ENCODE results near the gene BMP8A. TPM values are rescaled to one million over a fixed set of nuclear protein-coding genes. Genes with fewer than 3 reads are reported as not detected.

BMP8A gene
- total RNA-seq, 1 donor from 2014 or later: not detected

- no peak for DNase-seq
- intact Hi-C loops (cut with micrococcal nuclease): no loop called here
- no peak for ATAC-seq
These were observed 62.8 kb downstream of the BMP8A start for GRCh38 chr1:39554277-39554676.

DNA sequence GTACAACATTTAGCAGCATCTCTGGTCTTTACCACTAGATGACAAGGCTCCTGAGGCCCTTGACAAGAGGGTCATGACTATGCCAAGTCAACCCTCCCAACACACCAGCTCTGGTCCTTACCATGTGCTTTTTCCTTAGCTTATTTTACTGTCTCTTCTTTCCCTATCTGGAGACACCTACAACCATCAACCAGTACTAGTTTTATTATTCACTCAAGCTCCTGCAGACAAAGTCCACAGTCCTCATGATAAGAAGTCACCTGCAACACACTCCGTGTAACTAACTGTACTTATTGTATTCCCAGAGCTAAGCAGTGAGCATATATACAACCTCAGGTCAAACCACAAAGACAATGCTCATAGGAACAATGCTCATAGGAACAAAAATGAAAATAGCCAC, 69.8 kb downstream of the BMP8A start:
- ATAC-seq: no peak
- intact Hi-C loops (cut with micrococcal nuclease): no loop called here
- no peak for DNase-seq

GRCh38 chr1:39562886-39563285, 71.5 kb downstream of the BMP8A start:
- ATAC-seq (no peak), DNase-seq (no peak)
- intact Hi-C loops (cut with micrococcal nuclease): no loop called here

DNA sequence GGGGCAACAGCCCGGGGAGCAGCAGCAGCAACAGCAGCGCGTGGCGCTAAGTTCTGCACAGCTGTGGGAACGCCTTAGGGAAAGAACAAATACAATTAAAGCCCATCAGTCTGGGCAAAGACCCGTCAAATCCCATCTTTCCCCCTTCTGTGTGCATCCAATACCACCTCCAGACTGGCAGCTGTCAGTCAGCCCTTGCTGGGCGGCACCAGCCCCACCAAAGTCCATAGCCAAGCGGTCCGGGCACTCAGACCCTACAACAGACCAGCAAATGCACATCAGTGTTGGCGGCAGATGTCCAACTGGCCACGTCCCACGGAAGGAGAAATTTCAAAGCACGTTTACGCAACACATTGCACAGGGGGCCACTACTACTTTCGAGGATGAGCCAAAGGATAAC, 72.2 kb downstream of the BMP8A start:
- ATAC-seq (no peak), DNase-seq (no peak)
- intact Hi-C loops (cut with micrococcal nuclease): no loop called here

GRCh38 chr1:39564340-39564739, 72.9 kb downstream of the BMP8A start:
- ATAC-seq (no peak), DNase-seq (no peak)
- intact Hi-C loops (cut with micrococcal nuclease): no loop called here

DNA sequence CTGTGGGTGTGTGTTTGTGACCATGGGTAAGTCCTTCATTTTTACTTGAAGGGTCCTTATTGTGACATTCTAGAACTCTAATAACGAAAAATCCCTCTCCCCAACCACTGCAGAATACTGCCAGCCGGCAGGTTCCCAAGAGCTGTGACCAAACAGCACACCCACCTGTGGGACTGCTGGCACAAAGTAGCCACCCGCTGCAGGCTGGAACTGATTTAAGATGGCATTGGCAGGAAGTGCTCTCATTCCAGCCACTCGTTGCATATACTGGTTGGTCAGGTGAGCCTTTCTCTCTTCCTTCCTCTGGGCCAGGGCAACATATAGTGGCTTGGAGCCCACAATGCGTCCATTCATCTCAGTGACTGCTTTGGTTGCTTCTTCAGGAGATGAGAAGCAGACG, 73.5 kb downstream of the BMP8A start:
- DNase-seq (no peak), ATAC-seq (no peak)
- intact Hi-C loops (cut with micrococcal nuclease): no loop called here

GRCh38 chr1:39566441-39567137, 75.2 kb downstream of the BMP8A start:
- intact Hi-C loops (cut with micrococcal nuclease): no loop called here
- DNase-seq (no peak), ATAC-seq (no peak)

DNA sequence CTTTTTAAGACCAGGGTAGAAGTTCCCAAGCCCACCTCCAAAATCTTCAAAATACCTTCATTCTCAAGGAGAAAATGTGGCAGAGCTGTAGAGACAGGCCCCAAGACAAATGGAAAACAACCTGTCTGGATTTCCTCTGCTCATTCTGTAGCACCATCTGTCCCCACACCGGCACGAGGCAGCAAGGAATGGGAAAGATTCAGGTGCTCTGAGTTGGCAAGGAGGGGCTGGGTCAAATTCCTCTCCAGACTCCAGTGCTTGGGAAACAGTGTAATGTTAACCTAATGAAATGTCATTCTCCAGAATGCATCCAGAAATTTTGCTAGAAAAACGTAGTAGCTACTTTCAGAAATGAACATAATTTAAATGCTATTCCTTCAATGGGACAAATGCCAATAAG, 75.9 kb downstream of the BMP8A start:
- intact Hi-C loops (cut with micrococcal nuclease): no loop called here
- ATAC-seq (no peak), DNase-seq (no peak)

- ATAC-seq: no peak
- intact Hi-C loops (cut with micrococcal nuclease): no loop called here
- no peak for DNase-seq
These were observed 76.8 kb downstream of the BMP8A start for GRCh38 chr1:39568208-39568607.

GRCh38 chr1:39569034-39569433, 77.6 kb downstream of the BMP8A start:
- ATAC-seq (peak; percentile 8), DNase-seq (no peak)
- intact Hi-C loops (cut with micrococcal nuclease): no loop called here

GRCh38 chr1:39570477-39571177, 79.2 kb downstream of the BMP8A start:
- no peak for DNase-seq
- intact Hi-C loops (cut with micrococcal nuclease): no loop called here
- ATAC-seq: no peak

DNA sequence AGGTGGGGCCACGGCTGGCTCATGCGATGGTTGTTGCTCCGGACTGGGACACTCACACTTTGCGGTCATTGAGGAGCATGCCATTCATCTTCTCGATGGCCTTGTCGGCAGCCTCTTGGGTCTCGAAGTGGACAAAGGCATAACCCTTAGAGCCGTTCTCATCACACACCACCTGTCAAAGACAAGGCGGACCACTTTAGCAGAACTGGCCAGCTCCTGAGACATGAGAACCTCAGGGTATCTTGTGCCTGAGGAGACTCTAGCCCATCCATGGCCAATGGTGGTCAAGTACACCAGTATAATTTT, 79.7 kb downstream of the BMP8A start:
- DNase-seq (no peak), ATAC-seq (no peak)
- intact Hi-C loops (cut with micrococcal nuclease): no loop called here

DNA sequence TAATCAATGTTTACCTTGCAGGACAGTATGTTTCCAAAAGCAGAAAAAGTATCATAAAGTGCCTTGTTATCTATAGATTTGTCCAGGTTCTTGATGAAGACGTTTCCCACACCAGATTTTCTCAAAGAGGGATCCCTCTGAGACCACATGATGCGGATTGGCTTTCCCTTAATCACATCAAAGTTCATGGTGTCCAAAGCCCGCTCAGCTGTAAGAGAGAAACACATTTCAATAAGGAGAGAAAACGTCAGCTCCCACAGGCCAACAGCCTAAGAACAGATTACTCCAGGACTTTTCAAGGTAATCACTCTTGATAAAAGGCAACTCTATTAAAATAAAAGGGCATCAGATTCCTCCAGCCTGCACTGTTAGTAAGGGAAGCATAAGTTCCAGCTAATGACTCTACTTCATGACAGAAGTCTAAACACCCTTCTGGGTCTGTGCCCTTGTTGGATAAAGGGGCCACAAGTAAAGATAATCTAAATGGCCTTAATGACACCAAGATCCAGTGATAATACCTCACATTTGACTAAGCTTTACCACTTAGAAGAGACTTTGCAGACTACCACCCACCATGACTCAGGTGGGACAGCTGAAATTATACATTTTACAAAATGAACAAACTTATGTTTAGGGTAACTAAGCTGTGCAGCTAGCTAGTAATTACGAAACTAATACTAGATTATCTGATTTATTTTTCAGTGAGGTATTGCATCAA, 81.1 kb downstream of the BMP8A start:
- intact Hi-C loops (cut with micrococcal nuclease): no loop called here
- DNase-seq (no peak), ATAC-seq (no peak)

DNA sequence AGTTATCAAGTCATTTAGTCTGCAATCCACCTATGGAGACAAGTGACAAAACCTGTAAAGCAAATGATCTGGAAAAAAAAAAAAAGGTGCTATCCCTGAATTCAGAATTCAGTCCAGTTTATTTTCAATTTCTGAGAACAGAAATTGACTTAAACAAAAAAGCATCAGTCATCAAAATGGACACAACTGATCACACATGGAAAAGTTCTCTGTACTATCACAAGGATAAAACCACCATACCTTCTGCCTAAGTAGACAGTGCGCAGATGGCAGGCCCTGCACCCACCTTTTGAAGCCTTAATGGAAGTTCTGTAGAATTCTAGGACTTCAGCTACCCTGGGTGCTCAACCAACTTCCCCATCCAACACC, 81.6 kb downstream of the BMP8A start:
- intact Hi-C loops (cut with micrococcal nuclease): no loop called here
- ATAC-seq (no peak), DNase-seq (no peak)

GRCh38 chr1:39573736-39574624, 82.5 kb downstream of the BMP8A start:
- DNase-seq: no peak
- intact Hi-C loops (cut with micrococcal nuclease): no loop called here
- peak; percentile 73 for ATAC-seq

- intact Hi-C loops (cut with micrococcal nuclease): no loop called here
- ATAC-seq (peak; percentile 47), DNase-seq (no peak)
These were observed 83.2 kb downstream of the BMP8A start for GRCh38 chr1:39574646-39575045.
